ENCODE measurements around the gene RXFP1. TPM values are rescaled to one million over a fixed set of nuclear protein-coding genes. Genes with fewer than 3 reads are reported as not detected.

RXFP1 gene
- total and polyA plus RNA-seq, 4 donors, result 0.24 to 1.5 (median 0.80) TPM

DNA sequence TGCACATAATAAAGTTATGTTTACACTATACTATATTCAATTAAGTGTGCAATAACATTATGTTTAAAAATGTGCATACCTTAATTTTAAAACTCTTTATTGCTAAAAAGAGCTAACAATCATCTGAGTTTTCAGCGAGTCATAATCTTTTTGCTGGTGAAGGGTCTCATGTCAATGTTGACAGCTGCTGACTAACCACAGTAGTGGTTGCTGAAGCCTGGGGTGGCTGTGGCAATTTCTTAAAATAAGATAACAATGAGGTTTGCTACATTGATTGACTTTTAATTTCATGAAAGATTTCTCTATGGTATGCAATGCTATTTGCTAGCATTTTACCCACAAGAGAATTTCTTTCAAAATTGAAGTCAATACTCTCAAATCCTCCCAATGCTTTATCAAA, 91.4 kb downstream of the RXFP1 start:
- H3K27ac ChIP-seq (ENCODE audit: low read depth in 1 of 2, low read length in 2 of 2), result no peak overlapping the region
- no peaks in the 10 kb centered on the region for H3K9me3 ChIP-seq (ENCODE audit: control insufficient read depth in 4 of 4, low read length in 3 of 4)
- H3K4me3 ChIP-seq (ENCODE audit: low read depth in 1 of 3, low read length in 3 of 3), result no peak overlapping the region
- DNase-seq (ENCODE audit: low spot score), result no peak
- 88% methylated on average over 1 of the region's 1 CpG for WGBS
- no peaks in the 10 kb centered on the region for H3K4me1 ChIP-seq (ENCODE audit: control insufficient read depth in 4 of 4, insufficient read depth in 4 of 4, low read length in 3 of 4)
- H3K9ac ChIP-seq (ENCODE audit: low read depth in 1 of 2, low read length in 2 of 2), result no peak overlapping the region
- no peaks in the 10 kb centered on the region for H3K36me3 ChIP-seq (ENCODE audit: control insufficient read depth in 4 of 4, insufficient read depth in 3 of 4, low read depth in 1 of 4, low read length in 3 of 4)
- H3K27me3 ChIP-seq (ENCODE audit: control insufficient read depth in 4 of 4, insufficient read depth in 4 of 4, low read length in 3 of 4), result no peaks in the 10 kb centered on the region
- no peak for TF ChIP-seq JUND (IDR thresholded peaks at IDR 0.05)
- TF ChIP-seq MAX (IDR thresholded peaks at IDR 0.05), result no peak
- TF ChIP-seq HNF4A (conservative IDR thresholded peaks at IDR 0.05), result no peak
- no peak for TF ChIP-seq TAF1 (conservative IDR thresholded peaks at IDR 0.05)
- TF ChIP-seq, protein P1, sequence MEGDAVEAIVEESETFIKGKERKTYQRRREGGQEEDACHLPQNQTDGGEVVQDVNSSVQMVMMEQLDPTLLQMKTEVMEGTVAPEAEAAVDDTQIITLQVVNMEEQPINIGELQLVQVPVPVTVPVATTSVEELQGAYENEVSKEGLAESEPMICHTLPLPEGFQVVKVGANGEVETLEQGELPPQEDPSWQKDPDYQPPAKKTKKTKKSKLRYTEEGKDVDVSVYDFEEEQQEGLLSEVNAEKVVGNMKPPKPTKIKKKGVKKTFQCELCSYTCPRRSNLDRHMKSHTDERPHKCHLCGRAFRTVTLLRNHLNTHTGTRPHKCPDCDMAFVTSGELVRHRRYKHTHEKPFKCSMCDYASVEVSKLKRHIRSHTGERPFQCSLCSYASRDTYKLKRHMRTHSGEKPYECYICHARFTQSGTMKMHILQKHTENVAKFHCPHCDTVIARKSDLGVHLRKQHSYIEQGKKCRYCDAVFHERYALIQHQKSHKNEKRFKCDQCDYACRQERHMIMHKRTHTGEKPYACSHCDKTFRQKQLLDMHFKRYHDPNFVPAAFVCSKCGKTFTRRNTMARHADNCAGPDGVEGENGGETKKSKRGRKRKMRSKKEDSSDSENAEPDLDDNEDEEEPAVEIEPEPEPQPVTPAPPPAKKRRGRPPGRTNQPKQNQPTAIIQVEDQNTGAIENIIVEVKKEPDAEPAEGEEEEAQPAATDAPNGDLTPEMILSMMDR (IDR thresholded peaks at IDR 0.05; ENCODE audit: low read depth, low read length, missing input control), result no peak
- TF ChIP-seq HNF4G (IDR thresholded peaks at IDR 0.05), result no peak
- TF ChIP-seq RXRA (IDR thresholded peaks at IDR 0.05), result no peak
- TF ChIP-seq SP1 (IDR thresholded peaks at IDR 0.05), result no peak
- TF ChIP-seq RAD21 (IDR thresholded peaks at IDR 0.05), result no peak
- TF ChIP-seq, protein P2, sequence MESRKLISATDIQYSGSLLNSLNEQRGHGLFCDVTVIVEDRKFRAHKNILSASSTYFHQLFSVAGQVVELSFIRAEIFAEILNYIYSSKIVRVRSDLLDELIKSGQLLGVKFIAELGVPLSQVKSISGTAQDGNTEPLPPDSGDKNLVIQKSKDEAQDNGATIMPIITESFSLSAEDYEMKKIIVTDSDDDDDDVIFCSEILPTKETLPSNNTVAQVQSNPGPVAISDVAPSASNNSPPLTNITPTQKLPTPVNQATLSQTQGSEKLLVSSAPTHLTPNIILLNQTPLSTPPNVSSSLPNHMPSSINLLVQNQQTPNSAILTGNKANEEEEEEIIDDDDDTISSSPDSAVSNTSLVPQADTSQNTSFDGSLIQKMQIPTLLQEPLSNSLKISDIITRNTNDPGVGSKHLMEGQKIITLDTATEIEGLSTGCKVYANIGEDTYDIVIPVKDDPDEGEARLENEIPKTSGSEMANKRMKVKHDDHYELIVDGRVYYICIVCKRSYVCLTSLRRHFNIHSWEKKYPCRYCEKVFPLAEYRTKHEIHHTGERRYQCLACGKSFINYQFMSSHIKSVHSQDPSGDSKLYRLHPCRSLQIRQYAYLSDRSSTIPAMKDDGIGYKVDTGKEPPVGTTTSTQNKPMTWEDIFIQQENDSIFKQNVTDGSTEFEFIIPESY (IDR thresholded peaks at IDR 0.05), result no peak
- no peak for TF ChIP-seq FOXA2 (IDR thresholded peaks at IDR 0.05)

- Histone ChIP-seq H3K36me3 (ENCODE audit: control insufficient read depth in 4 of 4, insufficient read depth in 3 of 4, low read depth in 1 of 4, low read length in 3 of 4) (no peaks in the 10 kb centered on the region), H3K27ac (ENCODE audit: low read depth in 1 of 2, low read length in 2 of 2) (no peak overlapping the region), H3K27me3 (ENCODE audit: control insufficient read depth in 4 of 4, insufficient read depth in 4 of 4, low read length in 3 of 4) (no peaks in the 10 kb centered on the region), H3K9ac (ENCODE audit: low read depth in 1 of 2, low read length in 2 of 2) (no peak overlapping the region), H3K4me1 (ENCODE audit: control insufficient read depth in 4 of 4, insufficient read depth in 4 of 4, low read length in 3 of 4) (no peaks in the 10 kb centered on the region), H3K4me3 (ENCODE audit: low read depth in 1 of 3, low read length in 3 of 3) (no peak overlapping the region), H3K9me3 (ENCODE audit: control insufficient read depth in 4 of 4, low read length in 3 of 4) (no peaks in the 10 kb centered on the region)
- no peak for DNase-seq (ENCODE audit: low spot score)
- TF ChIP-seq, protein P3, sequence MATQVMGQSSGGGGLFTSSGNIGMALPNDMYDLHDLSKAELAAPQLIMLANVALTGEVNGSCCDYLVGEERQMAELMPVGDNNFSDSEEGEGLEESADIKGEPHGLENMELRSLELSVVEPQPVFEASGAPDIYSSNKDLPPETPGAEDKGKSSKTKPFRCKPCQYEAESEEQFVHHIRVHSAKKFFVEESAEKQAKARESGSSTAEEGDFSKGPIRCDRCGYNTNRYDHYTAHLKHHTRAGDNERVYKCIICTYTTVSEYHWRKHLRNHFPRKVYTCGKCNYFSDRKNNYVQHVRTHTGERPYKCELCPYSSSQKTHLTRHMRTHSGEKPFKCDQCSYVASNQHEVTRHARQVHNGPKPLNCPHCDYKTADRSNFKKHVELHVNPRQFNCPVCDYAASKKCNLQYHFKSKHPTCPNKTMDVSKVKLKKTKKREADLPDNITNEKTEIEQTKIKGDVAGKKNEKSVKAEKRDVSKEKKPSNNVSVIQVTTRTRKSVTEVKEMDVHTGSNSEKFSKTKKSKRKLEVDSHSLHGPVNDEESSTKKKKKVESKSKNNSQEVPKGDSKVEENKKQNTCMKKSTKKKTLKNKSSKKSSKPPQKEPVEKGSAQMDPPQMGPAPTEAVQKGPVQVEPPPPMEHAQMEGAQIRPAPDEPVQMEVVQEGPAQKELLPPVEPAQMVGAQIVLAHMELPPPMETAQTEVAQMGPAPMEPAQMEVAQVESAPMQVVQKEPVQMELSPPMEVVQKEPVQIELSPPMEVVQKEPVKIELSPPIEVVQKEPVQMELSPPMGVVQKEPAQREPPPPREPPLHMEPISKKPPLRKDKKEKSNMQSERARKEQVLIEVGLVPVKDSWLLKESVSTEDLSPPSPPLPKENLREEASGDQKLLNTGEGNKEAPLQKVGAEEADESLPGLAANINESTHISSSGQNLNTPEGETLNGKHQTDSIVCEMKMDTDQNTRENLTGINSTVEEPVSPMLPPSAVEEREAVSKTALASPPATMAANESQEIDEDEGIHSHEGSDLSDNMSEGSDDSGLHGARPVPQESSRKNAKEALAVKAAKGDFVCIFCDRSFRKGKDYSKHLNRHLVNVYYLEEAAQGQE (IDR thresholded peaks at IDR 0.05), result no peak
- TF ChIP-seq FOXA2 (IDR thresholded peaks at IDR 0.05) (no peak), YY1 (IDR thresholded peaks at IDR 0.05) (no peak), SP1 (IDR thresholded peaks at IDR 0.05) (no peak), NR2F2 (IDR thresholded peaks at IDR 0.05) (no peak), MAX (IDR thresholded peaks at IDR 0.05) (no peak), TAF1 (conservative IDR thresholded peaks at IDR 0.05) (no peak), JUND (IDR thresholded peaks at IDR 0.05) (no peak), HNF4A (conservative IDR thresholded peaks at IDR 0.05) (no peak), HNF4G (IDR thresholded peaks at IDR 0.05) (no peak), GABPA (IDR thresholded peaks at IDR 0.05 in 1 of 2, conservative IDR thresholded peaks at IDR 0.05 in 1 of 2) (no peak), RAD21 (IDR thresholded peaks at IDR 0.05) (no peak), RXRA (IDR thresholded peaks at IDR 0.05) (no peak), FOXA1 (IDR thresholded peaks at IDR 0.05) (no peak)
- TF ChIP-seq, protein P1 (IDR thresholded peaks at IDR 0.05; ENCODE audit: low read depth, low read length, missing input control), result no peak
Observed at GRCh38 chr4:158617956-158618355, 96.3 kb downstream of the RXFP1 start.

All from liver (tissue), 9 donors.